Activated gamma-delta T cell treated with anti-CD3 and anti-CD28 coated beads, Interleukin-2, amount 50 U/mL, for 16 hours (primary cell): ENCODE measurements around the gene GBF1.
A peak's percentile ranks its signal among the peaks of the same experiment; 100 is the strongest.

Source experiments
- DNase-seq: peaks from one replicate; pipeline ENCODE4 v3.0.0-alpha.2; 2020; ENCODE audit warnings: low read depth

Gene GBF1

DNA sequence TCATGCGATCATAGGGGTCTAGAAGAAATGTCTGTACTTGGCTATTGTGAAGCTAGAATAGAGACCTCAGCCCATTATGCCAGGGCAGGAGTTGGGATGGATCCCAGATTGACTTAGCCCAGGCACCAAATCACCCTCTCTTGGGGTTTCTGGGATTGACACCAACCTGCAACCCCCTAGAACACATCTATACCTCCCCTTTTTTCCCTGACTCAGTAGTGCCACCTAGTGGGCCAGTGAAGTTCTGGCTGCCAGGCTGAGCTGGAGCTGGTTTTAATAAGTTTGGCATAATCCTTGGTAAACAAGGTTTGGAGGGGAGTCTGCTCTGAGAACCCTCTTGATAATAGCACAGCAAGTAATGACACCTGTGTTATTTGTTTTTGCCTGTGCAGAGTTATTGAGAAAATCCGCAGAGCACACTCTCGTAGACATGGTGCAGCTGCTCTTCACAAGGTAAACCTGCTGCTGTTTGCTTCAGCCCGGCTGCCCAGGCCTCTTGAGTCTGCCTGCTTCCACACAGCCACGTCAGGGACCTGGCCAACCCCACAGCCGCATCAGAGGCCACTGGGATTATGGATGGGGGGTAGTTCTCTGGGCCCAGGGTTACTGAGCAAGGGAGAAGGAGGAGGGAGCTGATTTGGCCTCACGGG is 106.9 kb downstream of the GBF1 start:
- peak; percentile 70 for DNase-seq

DNA sequence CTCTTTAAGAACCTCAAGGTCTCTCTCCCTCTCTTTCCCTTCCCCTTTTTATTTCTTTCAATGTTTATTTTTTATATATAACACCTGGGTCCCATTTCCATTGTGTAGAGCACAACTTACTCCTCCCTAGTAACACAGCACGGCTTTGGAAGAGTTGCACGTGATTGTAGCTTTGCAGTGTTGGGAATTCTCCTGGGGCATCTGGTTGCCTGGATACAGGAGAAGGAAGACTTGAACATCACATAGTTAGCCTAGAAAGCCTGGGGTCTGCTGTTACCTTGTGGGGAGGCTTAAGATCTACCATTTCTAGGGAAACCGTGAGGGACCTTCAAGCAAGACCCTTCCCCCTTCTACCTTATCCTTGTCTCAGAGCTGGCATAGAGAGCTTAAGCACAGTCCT is 109.1 kb downstream of the GBF1 start:
- no peak for DNase-seq

DNA sequence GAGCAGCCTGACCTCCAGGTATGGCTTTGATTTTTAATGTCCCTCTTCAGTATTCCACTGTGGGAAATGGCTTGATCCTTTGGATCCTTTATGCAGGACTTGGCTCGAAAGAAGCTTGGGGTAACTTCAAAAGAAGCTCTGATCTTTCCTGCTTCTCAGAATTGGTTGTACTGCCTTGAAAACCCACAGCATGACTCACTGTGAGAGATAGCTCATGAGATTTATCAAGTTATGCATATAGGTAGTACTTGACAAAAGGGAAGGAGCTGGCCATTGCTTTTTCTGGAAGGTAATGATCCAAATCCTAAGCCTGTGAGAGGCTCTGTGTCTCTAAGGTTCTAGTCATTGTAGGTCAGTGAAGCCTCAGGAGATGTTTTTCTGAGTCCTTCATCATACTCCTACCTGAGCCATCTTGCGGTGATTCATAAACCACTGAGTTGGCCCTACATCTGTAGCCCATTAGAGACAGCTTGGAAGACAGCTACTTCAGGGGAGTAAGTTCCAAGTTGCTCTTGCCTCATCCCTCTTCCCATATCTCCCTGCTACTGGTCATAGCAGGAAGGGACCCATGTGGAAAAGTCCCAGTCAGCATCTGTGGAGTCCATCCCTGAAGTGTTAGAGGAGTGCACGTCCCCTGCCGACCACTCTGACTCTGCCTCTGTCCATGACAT is 113.5 kb downstream of the GBF1 start:
- DNase-seq = no peak

DNA sequence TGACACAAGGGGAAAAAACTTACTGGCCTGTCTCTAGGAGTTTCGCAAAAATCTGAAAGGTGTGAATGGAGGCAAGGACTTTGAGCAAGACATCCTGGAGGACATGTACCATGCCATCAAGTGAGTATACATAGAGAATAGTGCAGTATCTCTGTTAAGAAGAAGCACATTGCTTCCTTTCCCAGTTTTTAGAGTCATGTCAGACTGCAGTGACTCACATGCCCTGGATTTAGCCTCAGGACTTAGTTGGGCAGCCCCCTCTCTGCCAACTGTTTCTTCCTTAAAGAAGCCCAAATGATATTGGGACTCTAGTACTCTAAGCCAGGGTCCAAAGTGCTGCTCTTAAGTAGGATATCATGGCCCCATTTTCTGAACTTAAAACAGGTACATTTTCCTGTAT is 122.1 kb downstream of the GBF1 start:
- DNase-seq = no peak

DNA sequence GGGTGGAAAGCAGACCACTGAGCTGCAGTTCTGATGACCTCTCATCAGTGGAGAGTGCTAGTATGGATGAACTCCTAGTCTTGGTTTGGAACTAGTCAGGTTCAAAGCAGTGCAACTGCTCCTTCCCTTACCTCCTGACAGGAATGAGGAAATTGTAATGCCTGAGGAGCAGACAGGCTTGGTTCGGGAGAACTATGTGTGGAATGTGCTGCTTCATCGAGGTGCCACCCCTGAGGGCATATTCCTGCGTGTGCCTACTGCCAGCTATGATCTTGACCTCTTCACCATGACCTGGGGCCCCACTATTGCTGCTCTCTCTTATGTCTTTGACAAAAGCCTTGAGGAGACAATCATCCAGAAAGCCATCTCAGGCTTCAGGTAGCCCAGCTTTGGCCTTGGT is 122.7 kb downstream of the GBF1 start:
- DNase-seq = no peak

DNA sequence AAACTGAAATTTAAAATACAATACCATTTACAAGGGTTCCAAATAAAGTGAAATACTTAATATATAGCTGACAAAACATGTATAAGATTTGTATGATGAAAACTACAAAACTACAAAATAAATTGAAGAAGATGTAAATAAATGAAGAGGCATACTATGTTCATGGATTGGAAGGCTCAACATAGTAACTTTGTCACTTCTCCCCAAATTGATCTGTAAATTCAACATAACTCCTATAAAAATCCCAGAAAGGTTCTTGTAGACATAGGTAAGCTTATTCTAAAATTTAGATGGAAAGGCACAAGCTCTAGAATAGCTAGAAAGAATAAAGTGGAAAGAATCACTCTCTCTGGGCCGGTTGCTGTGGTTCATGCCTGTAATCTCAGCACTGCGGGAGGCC is 126.0 kb downstream of the GBF1 start:
- DNase-seq = no peak

DNA sequence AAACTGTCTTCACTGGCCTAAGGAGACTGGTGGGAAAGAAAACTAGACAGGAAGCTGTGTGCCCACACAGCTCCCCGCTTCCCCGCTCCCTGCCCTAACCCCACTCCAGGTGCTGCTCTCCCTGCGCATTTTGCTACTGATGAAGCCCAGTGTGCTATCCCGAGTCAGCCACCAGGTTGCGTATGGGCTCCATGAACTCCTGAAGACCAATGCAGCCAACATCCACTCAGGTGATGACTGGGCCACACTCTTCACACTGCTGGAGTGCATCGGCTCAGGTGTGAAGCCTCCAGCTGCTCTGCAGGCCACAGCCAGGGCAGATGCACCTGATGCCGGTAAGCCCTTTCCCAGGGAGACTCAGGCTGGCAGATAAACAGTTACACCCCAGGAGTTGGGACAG is 129.9 kb downstream of the GBF1 start:
- no peak for DNase-seq

DNA sequence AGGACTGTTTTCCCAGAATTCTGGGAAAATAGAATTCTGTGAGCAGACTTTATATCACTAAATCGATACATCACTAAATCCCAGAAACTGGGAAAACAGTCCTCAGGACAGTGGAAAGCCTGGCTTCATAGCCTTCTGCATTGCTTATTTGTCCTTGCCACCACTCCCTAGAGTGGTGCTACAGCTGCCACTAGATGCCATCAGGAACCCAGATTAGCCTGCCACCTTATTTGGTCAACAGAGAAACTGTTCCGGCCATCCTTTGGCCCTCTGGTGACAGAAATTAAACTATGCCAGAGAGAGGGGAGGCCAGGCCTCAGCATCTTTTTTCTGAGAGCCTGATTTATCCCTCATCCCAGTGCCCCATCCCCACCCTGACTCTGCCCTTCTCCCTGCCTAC is 130.5 kb downstream of the GBF1 start:
- no peak for DNase-seq

DNA sequence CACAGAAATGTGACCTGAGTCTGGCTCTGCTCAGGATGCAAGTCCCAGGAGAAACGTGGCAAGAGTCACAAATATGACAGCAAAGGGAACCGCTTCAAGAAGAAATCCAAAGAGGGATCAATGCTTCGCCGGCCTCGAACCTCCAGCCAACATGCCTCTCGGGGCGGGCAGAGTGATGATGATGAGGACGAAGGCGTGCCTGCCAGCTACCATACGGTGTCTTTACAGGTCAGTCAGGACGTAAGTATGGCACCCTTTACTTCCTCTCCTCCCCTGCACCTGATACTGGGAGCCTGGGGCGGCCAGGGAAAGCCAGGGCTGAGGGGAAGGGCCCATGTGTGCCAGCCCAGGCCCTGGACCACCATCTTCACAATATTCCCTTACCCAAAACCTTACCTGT is 131.6 kb downstream of the GBF1 start:
- DNase-seq = no peak

DNA sequence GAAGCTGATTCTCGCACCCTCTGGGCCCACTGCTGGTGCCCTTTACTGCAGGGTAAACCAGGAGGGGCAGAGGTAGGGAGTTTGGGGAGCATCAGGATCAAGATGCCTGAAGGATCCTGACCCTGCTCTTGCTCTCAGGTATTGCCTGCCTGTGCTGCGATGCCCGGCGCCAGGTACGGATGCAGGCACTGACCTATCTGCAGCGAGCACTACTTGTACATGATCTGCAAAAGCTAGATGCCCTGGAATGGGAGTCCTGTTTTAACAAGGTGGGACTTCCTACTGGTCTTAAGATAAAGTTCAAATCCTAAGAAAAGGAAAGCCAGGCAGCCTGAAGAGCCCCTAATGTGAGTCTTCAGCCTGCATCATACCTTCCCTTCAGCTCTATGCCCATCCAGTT is 134.1 kb downstream of the GBF1 start:
- no peak for DNase-seq

DNA sequence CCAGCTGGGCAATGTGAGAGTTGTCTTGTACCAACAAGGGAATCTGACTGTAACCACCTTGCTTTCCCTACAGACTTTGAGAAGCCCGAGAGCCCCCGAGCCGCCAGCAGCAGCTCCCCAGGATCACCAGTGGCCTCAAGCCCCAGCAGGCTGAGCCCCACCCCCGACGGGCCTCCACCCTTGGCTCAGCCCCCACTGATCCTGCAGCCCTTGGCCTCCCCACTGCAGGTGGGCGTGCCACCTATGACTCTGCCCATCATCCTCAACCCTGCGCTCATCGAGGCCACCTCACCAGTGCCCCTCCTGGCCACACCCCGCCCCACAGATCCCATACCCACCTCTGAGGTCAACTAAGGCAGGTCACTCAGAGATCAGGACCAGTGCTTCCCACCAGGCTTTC is 136.7 kb downstream of the GBF1 start:
- DNase-seq = no peak

DNA sequence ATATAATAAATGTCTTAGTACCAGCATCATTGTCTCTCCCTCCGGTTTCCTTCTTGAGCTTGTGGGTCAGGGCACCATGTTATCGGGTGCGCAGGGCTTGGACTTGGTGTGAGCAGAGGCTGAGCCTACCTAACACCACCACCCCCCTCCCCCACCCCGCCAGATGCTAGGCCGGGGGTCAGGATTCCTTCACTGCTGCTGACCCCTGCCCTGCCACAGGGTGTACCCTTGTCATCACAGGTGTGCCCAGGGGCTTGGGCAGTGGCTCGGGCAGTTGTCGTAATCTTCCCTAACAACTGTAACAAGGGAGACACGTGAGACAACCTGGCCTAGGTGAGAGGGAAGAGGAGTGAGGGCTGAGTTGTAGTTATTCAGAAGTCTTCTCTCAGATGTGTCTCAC is 137.5 kb downstream of the GBF1 start:
- no peak for DNase-seq

DNA sequence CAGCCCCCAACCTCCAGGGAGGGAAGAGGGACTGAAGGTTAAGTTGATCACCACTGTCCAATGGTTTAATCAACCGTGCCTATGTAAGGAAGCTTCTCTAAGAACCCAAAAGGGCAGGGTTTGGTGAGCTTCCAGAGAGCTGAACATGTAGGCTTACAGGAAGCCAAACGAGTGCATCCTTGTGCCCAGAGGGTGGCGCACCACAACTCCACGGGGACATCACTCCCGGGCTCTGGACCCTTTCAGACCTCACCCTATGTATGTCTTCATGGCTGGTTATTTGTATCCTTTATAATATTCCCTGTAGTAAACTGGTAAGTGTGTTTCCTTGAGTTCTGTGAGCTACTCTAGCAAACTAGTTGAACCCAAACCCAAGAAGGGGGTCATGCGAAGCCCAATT is 138.7 kb downstream of the GBF1 start:
- DNase-seq = no peak

DNA sequence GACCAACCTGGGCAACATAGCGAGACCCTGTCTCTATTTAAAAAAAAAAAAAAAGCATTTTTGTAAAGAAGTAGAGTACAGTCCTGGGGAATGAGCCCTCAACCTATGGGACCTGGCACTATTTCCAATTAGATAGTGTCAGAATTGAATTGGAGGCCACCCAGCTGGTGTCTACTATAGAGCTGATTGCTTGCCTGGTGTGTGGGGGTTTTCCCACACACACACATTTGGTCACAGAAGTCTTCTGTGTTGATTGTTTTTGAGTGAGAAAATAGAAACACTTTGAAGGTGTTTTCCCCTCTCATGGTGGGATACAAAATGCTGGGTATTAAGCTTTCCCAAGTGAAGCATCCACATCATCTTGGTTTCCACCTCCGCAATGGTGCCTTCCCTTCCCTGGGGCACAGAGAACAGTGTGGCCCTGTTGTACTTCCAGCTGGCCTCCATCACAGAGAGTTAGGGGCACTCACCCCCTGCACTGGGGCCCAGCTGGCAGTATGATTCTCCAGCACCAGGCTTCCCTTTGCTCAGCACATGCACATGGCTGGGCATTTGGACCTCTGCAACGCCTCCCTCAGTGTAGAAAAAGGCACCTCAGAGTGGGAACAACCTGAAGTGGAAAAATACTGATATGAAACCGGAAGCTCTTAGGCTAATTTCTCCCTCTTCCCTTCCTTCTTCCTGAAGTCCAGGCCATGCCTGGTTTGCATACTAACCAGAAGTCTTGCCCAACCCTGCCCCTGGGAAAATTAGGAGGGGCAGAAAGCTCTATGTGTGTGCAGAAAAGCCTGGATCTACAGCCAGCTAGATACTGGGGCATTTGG is 139.5 kb downstream of the GBF1 start:
- no peak for DNase-seq

DNA sequence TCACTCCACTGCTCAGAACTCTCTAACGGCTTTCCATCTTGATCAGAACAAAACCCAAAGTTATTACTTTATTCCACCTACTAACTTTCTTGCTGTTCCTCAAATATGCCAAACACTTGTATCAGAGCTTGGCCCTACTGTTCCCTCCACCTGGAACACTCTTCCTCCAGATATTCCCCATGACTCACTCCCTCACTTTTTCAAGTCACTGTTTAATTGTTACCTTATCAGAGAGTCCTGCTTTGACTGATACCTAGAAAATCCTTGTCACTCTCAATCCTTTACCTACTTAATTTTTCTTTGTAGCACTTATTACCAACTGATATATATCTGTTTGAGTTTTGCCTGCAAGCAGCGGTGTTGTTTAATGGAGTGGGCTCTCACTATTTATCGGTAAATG is 144.6 kb downstream of the GBF1 start:
- no peak for DNase-seq

DNA sequence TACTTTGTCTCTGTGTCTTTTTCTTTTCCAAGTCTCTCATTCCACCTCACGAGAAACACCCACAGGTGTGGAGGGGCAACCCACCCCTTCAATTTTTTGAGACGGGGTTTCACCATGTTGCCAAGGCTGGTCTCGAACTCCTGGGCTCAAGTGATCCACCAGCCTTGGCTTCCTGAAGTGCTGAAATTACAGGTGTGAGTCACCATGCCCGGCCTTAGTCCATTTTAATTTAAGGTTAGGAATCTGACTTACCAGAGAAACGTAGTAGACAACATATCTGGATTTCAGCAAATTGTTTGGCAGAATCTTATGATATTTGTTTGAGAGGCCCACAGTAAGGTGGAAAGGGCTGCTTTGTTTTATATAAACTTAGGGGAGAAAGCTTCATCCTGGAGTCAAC is 147.0 kb downstream of the GBF1 start:
- no peak for DNase-seq

DNA sequence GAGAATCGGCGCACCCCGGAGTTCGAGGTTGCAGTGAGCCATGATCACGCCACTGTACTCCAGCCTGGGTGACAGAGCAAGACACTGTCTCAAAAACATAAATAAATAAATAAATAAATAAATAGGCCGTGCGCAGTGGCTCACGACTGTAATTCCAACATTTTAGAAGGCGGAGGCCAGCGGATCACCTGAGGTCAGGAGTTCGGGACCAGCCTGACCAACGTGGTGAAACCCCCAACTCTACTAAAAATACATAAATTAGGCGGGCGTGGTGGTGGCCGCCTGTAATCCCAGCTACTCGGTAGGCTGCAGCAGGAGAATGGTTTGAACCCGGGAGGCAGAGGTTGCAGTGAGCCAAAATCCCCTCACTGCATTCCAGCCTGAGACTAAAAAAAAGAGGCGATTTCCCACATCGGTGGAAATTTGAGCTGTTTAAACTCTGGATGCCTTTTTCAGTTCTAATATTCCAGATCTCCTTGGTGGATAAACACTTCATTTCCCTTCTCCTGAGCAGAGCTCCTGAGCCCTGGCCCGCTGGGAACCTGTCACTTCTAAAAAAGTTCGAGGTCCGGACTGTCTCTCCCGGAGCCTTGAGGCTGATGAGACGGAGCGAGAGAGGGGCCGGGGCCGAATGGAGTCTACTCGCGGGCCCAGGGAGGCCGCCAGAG is 148.2 kb downstream of the GBF1 start:
- no peak for DNase-seq

DNA sequence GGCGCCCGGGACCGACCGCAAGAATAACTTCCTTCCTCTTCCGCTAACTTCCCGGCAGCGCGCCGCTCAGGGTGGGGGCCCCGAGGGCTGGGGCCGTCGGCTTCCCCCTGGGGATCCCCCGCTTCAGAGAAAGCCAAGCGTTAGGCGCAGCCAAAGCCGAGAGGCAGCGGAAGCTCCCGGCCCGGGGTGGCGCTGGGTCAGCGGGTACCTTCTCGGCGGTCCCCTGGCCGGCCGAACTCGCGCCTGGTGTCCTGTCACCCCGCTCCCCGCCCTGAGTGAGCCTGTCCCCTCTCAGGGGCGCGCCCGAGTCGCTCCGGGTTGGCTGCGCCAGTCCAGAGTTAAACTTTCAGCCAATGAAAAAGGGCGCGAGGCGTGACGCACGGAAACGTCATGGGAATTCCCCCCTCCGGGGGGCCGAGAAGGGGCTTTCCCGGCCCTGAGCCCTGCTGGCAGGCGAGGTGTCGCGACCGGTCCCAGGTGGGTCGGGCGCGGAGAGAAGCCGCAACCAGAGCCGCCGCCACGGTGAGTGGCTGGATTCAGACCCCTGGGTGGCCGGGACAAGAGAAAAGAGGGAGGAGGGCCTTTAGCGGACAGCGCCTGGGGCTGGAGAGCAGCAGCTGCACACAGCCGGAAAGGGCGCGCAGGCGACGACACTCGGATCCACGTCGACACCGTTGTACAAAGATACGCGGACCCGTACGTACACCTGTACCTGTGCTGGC is 148.9 kb downstream of the GBF1 start:
- DNase-seq = peak; percentile 99

DNA sequence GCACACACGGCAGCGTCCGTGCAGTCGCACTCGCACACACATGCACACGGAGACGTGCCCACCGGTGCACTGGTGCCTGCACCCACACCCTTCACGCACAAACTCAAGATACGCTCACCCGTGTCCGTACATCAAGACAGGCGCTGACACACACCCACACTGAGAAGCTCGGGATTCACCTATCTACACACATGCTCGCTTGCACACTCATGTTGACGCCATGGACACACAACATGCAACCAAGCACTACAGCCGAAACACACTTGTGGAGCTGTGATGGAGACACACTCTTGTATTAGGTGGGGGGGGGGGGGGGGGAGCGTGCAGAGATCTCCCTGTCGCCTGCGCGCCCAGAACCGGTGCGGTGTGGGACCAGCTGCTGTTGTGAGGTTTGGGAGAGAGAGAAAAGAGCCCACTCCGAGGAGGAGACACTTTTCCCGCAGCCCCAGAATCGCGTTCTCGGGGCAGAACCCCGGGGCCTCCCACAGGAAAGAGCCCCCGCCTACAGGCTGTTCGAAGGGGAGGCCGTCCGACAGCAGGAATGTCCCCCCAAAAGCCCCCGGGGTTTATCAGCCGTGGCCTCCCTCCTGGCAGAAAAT is 149.6 kb downstream of the GBF1 start:
- DNase-seq = peak; percentile 57

DNA sequence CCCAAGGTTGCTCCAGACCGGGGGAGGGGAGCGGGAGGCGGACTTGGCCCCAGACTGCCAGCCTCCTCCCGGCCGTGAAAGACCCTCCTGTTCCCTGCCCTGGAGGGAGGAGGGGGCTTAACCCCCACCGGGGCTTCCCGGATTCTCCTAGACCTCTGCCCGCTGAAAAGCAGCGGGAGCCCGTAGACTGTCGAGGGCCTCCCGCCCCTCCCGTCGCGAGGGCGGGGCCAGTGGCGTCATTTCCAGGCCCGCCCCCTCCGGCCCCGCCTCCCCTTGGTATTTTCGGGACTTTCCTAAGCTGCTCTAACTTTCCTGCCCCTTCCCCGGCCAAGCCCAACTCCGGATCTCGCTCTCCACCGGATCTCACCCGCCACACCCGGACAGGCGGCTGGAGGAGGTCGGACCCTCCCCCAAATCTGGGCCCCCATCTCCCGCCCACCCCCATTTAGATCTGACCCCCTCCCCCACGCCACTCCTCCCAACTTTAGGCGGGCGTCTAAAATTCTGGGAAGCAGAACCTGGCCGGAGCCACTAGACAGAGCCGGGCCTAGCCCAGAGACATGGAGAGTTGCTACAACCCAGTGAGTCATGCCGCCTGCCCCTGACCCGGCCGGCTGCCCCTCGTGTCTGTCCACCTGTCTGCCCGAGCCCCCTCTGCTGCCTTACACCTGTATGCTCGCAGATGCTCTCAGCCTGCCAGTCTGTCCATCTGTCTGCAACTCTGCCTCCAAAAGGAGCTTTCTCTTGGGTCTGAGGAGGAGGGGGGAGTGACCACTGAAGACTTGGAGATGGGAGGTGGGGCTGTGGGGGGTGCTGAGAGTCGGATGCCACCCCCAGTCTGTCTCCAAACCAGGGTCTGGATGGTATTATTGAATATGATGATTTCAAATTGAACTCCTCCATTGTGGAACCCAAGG is 150.3 kb downstream of the GBF1 start, which contains the start of gene NFKB2:
Gene NFKB2, plus strand, starts transcription at position 306 of the 917 bp plus-strand sequence. Its CDS starts 255 bp downstream, at position 561.
- peak; percentile 89 for DNase-seq

DNA sequence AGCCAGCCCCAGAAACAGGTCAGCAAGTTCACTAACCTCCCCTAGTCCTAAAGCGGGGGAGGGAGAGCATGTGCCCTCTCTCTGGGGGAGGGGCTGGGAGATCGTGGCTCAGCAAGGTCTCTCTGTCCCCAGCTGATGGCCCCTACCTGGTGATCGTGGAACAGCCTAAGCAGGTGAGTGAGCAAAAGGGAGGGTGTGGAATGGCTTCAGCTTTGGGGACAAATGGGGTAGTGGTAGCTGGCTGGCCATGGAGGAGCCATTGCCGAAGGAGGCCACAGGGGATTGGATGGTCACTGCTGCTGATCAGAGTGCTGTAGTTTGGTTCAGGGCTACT is 151.0 kb downstream of the GBF1 start:
- no peak for DNase-seq
